GM20431 (cell line): ENCODE measurements around the gene TMEM109.

Experiments used
- in situ Hi-C: fragments of 300-500 bp; cut with MseI, MboI; formaldehyde crosslinking; loops from one replicate; pipeline ENCODE4 v1.15.0; 2020; ENCODE audit warnings: low sequenced_read_pairs; ENCODE audit not compliant: unreplicated experiment

Gene TMEM109

GRCh38 chr11:60913793-60914632, at the start of gene TMEM109:
Gene TMEM109, plus strand, starts transcription at chr11:60914158. Its CDS starts 5,536 bp downstream, at chr11:60919694.
- in situ Hi-C loops = no loop called here

- in situ Hi-C loops = no loop called here
These were observed 49.0 kb upstream of the TMEM109 start for GRCh38 chr11:60864856-60865513.

- in situ Hi-C loops = no loop called here
These were observed 46.8 kb upstream of the TMEM109 start, which contains the start of gene ZP1 for GRCh38 chr11:60866911-60867870. Gene ZP1, plus strand, starts transcription at chr11:60867542. Its CDS starts 20 bp downstream, at chr11:60867562.

GRCh38 chr11:60867871-60868681, 45.9 kb upstream of the TMEM109 start:
- in situ Hi-C loops = no loop called here

GRCh38 chr11:60868682-60869450, 45.1 kb upstream of the TMEM109 start:
- in situ Hi-C loops = no loop called here

GRCh38 chr11:60869451-60869825, 44.5 kb upstream of the TMEM109 start:
- in situ Hi-C loops = no loop called here

- in situ Hi-C loops = no loop called here
These were observed 43.7 kb upstream of the TMEM109 start for GRCh38 chr11:60870276-60870675.

- in situ Hi-C loops = no loop called here
These were observed 43.1 kb upstream of the TMEM109 start for GRCh38 chr11:60870733-60871377.

GRCh38 chr11:60871378-60872061, 42.4 kb upstream of the TMEM109 start:
- in situ Hi-C loops = no loop called here

- in situ Hi-C loops = no loop called here
These were observed 41.6 kb upstream of the TMEM109 start for GRCh38 chr11:60872124-60872960.

GRCh38 chr11:60872961-60873524, 40.9 kb upstream of the TMEM109 start:
- in situ Hi-C loops = no loop called here

GRCh38 chr11:60873533-60873932, 40.4 kb upstream of the TMEM109 start:
- in situ Hi-C loops = no loop called here

- in situ Hi-C loops = no loop called here
These were observed 39.3 kb upstream of the TMEM109 start for GRCh38 chr11:60874421-60875365.

- in situ Hi-C loops = no loop called here
These were observed 38.4 kb upstream of the TMEM109 start for GRCh38 chr11:60875366-60876167.

- in situ Hi-C loops = no loop called here
These were observed 37.8 kb upstream of the TMEM109 start for GRCh38 chr11:60876168-60876485.
